Measurements from ENCODE around the gene PRKCE. TPM values are rescaled to one million over a fixed set of nuclear protein-coding genes. Genes with fewer than 3 reads are reported as not detected.

The PRKCE gene
- total and polyA plus RNA-seq, 11 donors = 4.1 to 22.3 (median 16.2) TPM

DNA sequence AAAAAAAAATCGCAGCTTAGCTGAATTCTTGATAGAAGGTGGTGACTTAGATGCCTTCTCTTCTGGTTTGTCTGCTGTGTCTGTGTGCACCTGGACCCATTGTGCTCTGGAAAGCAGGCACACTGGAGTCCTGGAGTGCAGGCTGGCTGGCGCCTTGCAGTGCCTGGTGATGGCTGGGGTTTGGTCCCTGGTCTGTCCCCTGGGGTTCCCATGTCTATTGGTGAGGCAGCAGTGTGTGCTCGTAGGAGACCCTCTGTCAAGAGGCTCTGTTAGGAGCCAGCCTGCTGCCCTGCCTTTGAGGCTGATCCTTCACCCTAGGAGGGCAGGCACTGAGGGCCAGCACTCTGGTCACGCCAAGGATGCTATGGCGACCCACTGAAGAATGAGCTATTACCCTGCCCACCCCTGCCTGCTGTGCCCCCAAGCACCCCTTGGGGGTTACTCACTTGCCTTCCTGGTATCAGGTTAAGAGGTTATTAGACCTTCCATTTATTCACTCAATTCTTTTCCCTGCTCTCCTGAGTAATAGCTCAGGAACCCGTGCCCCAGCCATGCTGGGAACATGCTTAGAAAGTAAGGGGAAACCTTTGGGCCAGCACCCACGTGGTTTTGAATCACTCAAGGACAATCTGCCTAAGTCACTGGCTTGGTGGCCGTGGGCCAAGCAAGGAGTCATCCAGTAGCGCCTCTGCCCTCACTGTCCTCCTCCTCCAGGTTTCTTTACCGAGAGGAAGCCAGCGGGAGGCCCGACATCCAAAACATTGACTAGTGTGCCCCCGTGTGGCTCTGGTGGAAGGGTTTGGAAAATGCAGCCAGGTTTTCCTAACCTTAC lies 284.5 kb downstream of the PRKCE start:
- no peaks in the 10 kb centered on the region for H3K36me3 ChIP-seq

GRCh38 chr2:45936623-45936979 lies 285.1 kb downstream of the PRKCE start:
- H3K27me3 ChIP-seq = no peaks in the 10 kb centered on the region
- ATAC-seq (no peak), DNase-seq (no peak)
- no peaks in the 10 kb centered on the region for H3K36me3 ChIP-seq
- TF ChIP-seq POLR2A (IDR thresholded peaks at IDR 0.05) (no peak), CTCF (IDR thresholded peaks at IDR 0.05) (peak in 1 of 12 donors; percentile 3)
- no peaks in the 10 kb centered on the region for H3K9me3 ChIP-seq
- WGBS, 4 donors = 48 to 51% (median 50%) methylated on average over 5 of the region's 5 CpGs
- peaks cover 2 to 32% (median 13%) of the 10 kb centered on the region in 12 donors for H3K4me1 ChIP-seq
- H3K27ac ChIP-seq = peak overlapping the region in 4 of 12 donors; percentile 3 to 74 (median 42)
- intact Hi-C loops (cut with DNase I) = loop anchor here (1.0 to 10.0 kb wide), 12 partner anchors 49 to 349 kb away; no protein-coding TSS in a partner anchor
- H3K4me3 ChIP-seq = no peak overlapping the region

More for the DNA sequence above, 284.5 kb downstream of the PRKCE start:
- DNase-seq (peak; percentile 85 to 97 (median 91)), ATAC-seq (peak; percentile 77 to 94 (median 94))
- no peaks in the 10 kb centered on the region for H3K27me3 ChIP-seq
- H3K4me1 ChIP-seq = peaks cover 2 to 32% (median 13%) of the 10 kb centered on the region in 12 donors
- WGBS, 4 donors = 30 to 38% (median 37%) methylated on average over 12 to 13 of the region's 13 CpGs
- H3K9me3 ChIP-seq = no peaks in the 10 kb centered on the region
- intact Hi-C loops (cut with DNase I) = loop anchor here (1.0 to 10.0 kb wide), 12 partner anchors 49 to 349 kb away; no protein-coding TSS in a partner anchor
- H3K4me3 ChIP-seq = no peak overlapping the region
- TF ChIP-seq CTCF (IDR thresholded peaks at IDR 0.05) (peak; percentile 62 to 90 (median 80)), POLR2A (IDR thresholded peaks at IDR 0.05) (peak in 1 of 2 donors; percentile 15)
- peak overlapping the region in 8 of 12 donors; percentile 22 to 74 (median 42) for H3K27ac ChIP-seq

DNA sequence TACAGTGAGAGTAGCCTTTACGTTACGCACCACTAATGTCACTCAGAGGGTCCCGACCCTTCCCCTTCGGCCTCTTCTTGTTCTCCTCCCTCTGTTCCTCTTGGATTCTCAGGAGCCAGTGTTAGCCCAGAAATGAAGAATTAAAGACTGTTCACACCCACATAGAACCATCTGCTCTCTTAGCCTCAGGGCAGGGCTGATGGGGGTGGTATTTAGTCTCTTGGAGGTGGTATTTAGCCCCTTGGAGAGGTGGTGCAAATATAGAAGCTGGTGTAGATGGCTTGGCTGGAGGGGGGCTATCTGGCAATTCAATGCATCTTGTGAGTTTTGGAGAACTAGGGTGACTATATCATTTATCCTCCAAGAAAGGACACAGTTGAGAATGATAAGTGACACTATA lies 286.5 kb downstream of the PRKCE start:
- intact Hi-C loops (cut with DNase I) = loop anchor here in 9 of 10 donors (1.0 to 10.0 kb wide), 11 partner anchors 51 to 351 kb away; no protein-coding TSS in a partner anchor
- Histone ChIP-seq H3K4me1 (peaks cover 2 to 32% (median 14%) of the 10 kb centered on the region in 12 donors), H3K27me3 (no peaks in the 10 kb centered on the region), H3K9me3 (no peaks in the 10 kb centered on the region), H3K27ac (peak overlapping the region in 1 of 12 donors; percentile 67), H3K36me3 (no peaks in the 10 kb centered on the region), H3K4me3 (no peak overlapping the region)
- ATAC-seq (no peak), DNase-seq (no peak)
- TF ChIP-seq CTCF (IDR thresholded peaks at IDR 0.05) = no peak
- no peak for TF ChIP-seq POLR2A (IDR thresholded peaks at IDR 0.05)
- 93 to 98% (median 97%) methylated on average over 4 of the region's 4 CpGs for WGBS, 4 donors
